Left lung (tissue), 10 donors: ENCODE measurements around the gene TMEM94. TPM values are rescaled to one million over a fixed set of nuclear protein-coding genes. Genes with fewer than 3 reads are reported as not detected.
"Not testable (repeated sequence)": the region's sequence is repeated elsewhere in the genome, so short reads cannot be mapped to it uniquely, and the experiment has no call there.

ENCODE experiments used
- ATAC-seq: fragments of 200-7000 bp; cut with Tn5 transposase; one replicate; pipeline ENCODE4 v1.9.1; 2020; ENCODE audit warnings: moderate library complexity
- DNase-seq, 4 donors: peaks; one replicate each; pipeline ENCODE4 v3.0.0-alpha.2; 2013 to 2020
- H3K27ac ChIP-seq, 2 donors: fragments of 200-600 bp; sonication (generic) in 1 of 2; one replicate each; pipeline versions ENCODE4 v1.5.0 to v1.8.0; 2020 to 2021
- H3K27me3 ChIP-seq, 2 donors: fragments of 200-600 bp; sonication (generic) in 1 of 2; one replicate each; pipeline versions ENCODE4 v1.5.0 to v1.8.0; 2020 to 2021
- H3K36me3 ChIP-seq, 2 donors: fragments of 200-600 bp; sonication (generic) in 1 of 2; one replicate each; pipeline versions ENCODE4 v1.5.0 to v1.8.0; 2020 to 2021
- H3K4me1 ChIP-seq, 2 donors: fragments of 200-600 bp; one replicate each; pipeline ENCODE4 v1.8.0; 2021
- H3K4me3 ChIP-seq, 2 donors: fragments of 200-600 bp; sonication (generic) in 1 of 2; one replicate each; pipeline versions ENCODE4 v1.5.0 to v1.8.0; 2020 to 2021; ENCODE audit warnings: mild to moderate bottlenecking in 1 of 2
- H3K9me3 ChIP-seq, 2 donors: fragments of 200-600 bp; sonication (generic) in 1 of 2; one replicate each; pipeline versions ENCODE4 v1.5.0 to v1.8.0; 2020 to 2021
- intact Hi-C, 2 donors: fragments of 100-400 bp; cut with DNase I; formaldehyde crosslinking; loops; one replicate each; pipeline versions ENCODE4 v1.11.2 to v1.14.2; 2022
- polyA plus RNA-seq, 6 donors: library from polyadenylated mRNA; unstranded; fragments of 120-200 nt; gene quantifications; one replicate each; pipeline ENCODE4 v1.2.1, GENCODE V29; 2013; ENCODE audit not compliant: insufficient read length in 6 of 6
- total RNA-seq, 2 donors: library from RNA; stranded (reverse); fragmentation: NEBNext Ultra II Directional; extraction: Animal tissue kit (Norgen Biotek cat#: 25700); gene quantifications; one replicate each; pipeline ENCODE4 v1.2.1, GENCODE V29; 2021
- TF ChIP-seq, protein P1 (sequence below), 2 donors: fragments of 200-600 bp; sonication (generic) in 1 of 2; IDR thresholded peaks; one replicate each; pipeline versions ENCODE4 v1.5.0 to v1.8.0; 2021; ENCODE audit warnings: antibody characterized with exemption in 2 of 2
- donor health status: DM: no; HTN: yes; CAD: no.
- donor health status: DM: no; HTN: no; CAD: no.

TMEM94 gene
- total and polyA plus RNA-seq, 8 donors: 68.4 to 91.7 (median 77.7) TPM

DNA sequence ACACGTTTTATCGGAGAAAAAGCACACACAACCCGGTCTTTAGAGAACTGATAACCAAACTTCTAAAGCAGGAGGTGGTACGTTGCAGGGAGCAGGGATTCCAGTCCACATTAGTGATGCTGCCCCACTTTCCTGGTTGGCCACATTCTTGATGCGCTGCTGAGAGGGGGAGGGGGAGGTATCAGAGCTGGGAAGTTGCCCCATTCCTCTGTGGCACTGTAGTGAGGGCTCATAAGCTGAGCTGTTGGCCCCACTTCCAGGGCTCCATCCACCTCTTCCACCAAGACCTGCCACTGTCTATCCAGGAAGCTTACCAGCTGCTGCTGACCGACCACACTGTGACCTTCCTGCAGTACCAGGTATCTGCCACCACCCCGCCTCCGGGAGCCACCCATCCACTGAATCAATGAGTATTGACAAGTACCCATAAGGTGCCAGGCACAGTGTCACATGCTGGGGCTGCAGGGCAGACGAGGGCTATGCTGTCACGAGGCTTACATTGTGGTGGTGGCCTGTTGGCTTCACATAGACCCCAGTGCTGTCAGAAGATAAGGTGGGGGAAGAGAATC is 60.9 kb downstream of the TMEM94 start:
- DNase-seq: peak in 1 of 4 donors; percentile 62
- TF ChIP-seq, protein P1, sequence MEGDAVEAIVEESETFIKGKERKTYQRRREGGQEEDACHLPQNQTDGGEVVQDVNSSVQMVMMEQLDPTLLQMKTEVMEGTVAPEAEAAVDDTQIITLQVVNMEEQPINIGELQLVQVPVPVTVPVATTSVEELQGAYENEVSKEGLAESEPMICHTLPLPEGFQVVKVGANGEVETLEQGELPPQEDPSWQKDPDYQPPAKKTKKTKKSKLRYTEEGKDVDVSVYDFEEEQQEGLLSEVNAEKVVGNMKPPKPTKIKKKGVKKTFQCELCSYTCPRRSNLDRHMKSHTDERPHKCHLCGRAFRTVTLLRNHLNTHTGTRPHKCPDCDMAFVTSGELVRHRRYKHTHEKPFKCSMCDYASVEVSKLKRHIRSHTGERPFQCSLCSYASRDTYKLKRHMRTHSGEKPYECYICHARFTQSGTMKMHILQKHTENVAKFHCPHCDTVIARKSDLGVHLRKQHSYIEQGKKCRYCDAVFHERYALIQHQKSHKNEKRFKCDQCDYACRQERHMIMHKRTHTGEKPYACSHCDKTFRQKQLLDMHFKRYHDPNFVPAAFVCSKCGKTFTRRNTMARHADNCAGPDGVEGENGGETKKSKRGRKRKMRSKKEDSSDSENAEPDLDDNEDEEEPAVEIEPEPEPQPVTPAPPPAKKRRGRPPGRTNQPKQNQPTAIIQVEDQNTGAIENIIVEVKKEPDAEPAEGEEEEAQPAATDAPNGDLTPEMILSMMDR (IDR thresholded peaks at IDR 0.05): no peak
- H3K9me3 ChIP-seq: no peaks in the 10 kb centered on the region
- ATAC-seq: no peak
- H3K4me1 ChIP-seq: peaks cover 7 to 33% of the 10 kb centered on the region in 2 donors
- H3K36me3 ChIP-seq: peaks cover 0 to 35% of the 10 kb centered on the region in 2 donors
- peaks cover 0 to 24% of the 10 kb centered on the region in 2 donors for H3K27me3 ChIP-seq
- H3K4me3 ChIP-seq: peak overlapping the region; percentile 95
- peak overlapping the region in 1 of 2 donors; percentile 57 for H3K27ac ChIP-seq
- intact Hi-C loops: no loop called here

DNA sequence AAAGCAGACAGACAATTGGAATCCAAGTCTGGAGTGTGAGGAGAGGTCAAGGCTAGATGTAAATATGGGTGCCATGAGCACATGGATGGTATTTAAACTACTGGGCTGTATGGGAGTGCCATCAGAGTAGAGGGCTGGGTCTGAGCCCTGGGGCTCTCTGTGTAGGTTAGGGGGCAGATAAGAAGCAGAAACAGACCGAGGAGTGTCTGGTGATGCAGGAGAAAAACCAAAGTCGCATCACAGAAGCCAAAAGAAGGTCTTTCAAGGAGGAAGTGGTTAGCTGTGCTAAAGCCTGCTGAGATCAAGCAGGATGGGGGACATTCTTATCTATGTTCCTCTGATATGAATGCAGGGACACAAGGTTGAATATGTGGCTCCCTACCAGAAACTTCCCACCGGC is 61.8 kb downstream of the TMEM94 start:
- Histone ChIP-seq H3K36me3 (peaks cover 0 to 36% of the 10 kb centered on the region in 2 donors), H3K4me1 (peaks cover 7 to 27% of the 10 kb centered on the region in 2 donors), H3K4me3 (peak overlapping the region in 1 of 2 donors; percentile 95), H3K27ac (no peak overlapping the region), H3K27me3 (peaks cover 0 to 24% of the 10 kb centered on the region in 2 donors), H3K9me3 (no peaks in the 10 kb centered on the region)
- TF ChIP-seq, protein P1 (IDR thresholded peaks at IDR 0.05): no peak
- no peak for ATAC-seq
- DNase-seq: no peak
- intact Hi-C loops: no loop called here

DNA sequence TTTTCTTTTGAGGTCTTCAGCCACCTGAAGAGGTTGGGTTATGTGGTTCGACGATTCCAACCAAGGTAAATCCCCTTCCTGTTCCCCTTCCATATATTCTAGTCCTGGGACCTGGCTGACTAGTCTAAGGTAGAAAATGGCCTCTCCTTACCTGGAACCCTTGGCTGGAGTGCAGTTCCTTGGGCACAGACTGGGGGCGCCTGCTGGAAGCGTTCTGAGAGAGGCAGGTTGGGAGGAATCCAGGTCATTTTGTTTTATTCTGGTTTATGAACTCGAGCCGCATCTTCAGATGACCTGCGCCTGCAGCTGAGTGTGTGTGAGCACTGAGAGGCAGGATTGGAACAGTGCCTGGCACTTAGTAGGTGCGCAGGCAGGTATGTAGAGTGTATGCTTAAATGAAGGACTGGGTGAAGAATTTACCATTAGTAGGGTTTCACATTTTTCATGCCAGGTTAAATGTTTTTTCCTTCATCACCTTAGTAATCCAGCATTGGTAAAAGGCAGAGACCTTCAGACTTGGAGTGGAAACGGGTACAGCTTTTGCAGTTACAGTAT is 62.6 kb downstream of the TMEM94 start:
- H3K4me1 ChIP-seq: peaks cover 7 to 27% of the 10 kb centered on the region in 2 donors
- DNase-seq (peak in 1 of 4 donors; percentile 41), ATAC-seq (no peak)
- no peak overlapping the region for H3K27ac ChIP-seq
- H3K27me3 ChIP-seq: peaks cover 0 to 19% of the 10 kb centered on the region in 2 donors
- peaks cover 0 to 32% of the 10 kb centered on the region in 2 donors for H3K36me3 ChIP-seq
- TF ChIP-seq, protein P1 (IDR thresholded peaks at IDR 0.05): no peak
- intact Hi-C loops: no loop called here
- H3K9me3 ChIP-seq: no peaks in the 10 kb centered on the region
- H3K4me3 ChIP-seq: no peak overlapping the region

DNA sequence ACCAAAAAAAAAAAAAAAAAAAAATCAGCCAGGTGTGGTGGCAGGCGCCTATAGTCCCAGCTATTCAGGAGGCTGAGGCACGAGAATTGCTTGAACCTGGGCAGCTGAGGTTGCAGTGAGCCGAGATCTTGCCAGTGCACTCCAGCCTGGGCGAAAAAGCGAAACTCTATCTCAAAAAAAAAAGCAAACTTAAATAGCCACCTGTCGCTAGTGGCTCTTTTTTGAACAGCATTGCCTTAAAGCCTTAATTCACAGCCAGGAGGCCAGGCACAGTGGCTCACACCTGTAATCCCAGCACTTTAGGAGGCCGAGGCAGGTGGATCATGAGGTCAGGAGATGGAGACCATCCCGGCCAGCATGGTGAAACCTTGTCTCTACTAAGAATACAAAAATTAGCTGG is 64.0 kb downstream of the TMEM94 start:
- peaks cover 7 to 34% of the 10 kb centered on the region in 2 donors for H3K4me1 ChIP-seq
- not testable (repeated sequence) for H3K9me3 ChIP-seq, H3K27ac ChIP-seq, H3K4me3 ChIP-seq, H3K27me3 ChIP-seq, DNase-seq, ATAC-seq
- intact Hi-C loops: loop anchor here (10.0 kb wide), 2 partner anchors 64 to 96 kb away; partner anchors contain the start of gene MYO15B (in 1 of the 2)
- H3K36me3 ChIP-seq: peaks cover 0 to 32% of the 10 kb centered on the region in 2 donors

DNA sequence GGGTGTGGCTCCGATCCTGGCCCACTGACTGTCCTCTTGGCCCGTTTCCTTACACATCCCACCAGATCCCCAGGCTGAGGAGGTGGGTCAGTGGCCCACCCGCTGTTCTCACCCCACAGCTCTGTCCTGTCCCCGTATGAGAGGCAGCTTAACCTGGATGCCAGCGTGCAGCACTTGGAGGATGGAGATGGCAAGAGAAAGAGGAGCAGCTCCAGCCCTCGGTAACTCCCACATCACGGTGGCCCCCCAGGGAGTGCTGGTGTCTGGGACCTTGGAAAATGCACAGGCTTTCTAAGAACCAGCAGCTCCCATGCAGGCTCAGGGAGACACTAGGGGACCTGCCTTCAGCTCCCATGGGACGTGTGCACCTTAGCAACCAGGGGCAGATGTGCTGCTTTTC is 64.9 kb downstream of the TMEM94 start:
- TF ChIP-seq, protein P1 (IDR thresholded peaks at IDR 0.05): no peak
- Histone ChIP-seq H3K27me3 (peaks cover 0 to 9% of the 10 kb centered on the region in 2 donors), H3K36me3 (peaks cover 0 to 32% of the 10 kb centered on the region in 2 donors), H3K4me1 (peaks cover 7 to 33% of the 10 kb centered on the region in 2 donors), H3K9me3 (no peaks in the 10 kb centered on the region), H3K27ac (no peak overlapping the region), H3K4me3 (no peak overlapping the region)
- ATAC-seq (no peak), DNase-seq (peak in 1 of 4 donors; percentile 17)
- intact Hi-C loops: loop anchor here (10.0 kb wide), 2 partner anchors 64 to 96 kb away; partner anchors contain the start of gene MYO15B (in 1 of the 2)
